Measurements from ENCODE around the gene SRGN.

SRGN gene

DNA sequence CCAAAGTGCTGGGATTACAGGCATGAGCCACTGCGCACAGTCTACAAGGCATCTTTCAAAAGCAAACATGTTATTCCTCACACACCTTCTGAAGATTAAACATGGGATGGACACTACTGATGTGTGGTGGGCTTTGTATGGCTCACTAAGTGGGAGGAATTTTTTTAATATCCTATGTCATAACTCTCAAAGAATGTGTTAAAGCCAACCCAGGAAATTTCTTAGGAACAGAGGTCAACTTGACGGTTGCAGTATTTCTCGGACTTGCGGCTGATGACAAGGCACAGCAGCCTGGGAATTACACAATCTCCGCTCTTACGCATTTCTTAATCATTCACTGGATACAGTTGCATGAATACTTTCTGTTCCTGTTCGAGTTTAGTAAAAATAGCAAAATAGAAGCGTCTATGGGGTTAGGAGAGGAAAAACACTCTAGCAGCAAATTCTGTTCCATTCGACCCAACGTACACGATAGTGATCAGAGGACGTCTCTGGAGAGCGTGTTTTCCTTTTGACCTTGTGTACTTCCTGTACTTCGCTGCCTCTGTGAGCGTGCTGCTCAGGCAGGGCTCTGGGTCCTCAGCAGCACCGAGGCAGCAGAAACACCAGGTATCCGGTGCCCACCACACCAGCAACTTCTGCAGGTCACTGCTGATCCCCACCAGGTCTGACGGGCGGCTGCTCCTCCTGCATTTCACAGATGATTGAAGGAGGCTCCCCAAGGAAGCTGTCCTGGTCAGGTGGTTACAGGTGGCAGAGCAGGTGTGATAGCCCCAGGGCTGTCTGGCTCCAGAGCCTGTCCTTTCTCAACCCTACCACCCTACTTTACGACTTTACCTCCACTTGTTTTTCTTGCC, 26.4 kb upstream of the SRGN start:
- no peak for DNase-seq

DNA sequence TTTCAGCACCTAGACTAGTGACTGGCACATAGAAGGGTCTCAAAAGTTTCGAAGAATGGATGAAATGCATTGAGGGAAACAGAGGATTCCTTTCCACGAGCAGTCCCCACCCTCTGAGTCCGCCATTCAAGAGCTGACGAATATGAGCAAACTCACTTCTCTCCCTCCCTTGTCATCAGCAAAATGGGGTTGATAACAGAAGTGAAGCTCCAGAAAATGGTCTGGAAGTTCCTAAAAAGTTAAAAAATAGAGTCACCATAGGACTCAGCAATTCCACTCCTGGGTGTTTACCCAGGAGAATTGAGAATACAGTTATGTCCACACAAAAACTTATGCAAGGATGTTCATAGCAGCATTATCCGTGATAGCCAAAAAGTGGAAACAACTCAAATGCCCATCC, 25.0 kb upstream of the SRGN start:
- no peak for DNase-seq

DNA sequence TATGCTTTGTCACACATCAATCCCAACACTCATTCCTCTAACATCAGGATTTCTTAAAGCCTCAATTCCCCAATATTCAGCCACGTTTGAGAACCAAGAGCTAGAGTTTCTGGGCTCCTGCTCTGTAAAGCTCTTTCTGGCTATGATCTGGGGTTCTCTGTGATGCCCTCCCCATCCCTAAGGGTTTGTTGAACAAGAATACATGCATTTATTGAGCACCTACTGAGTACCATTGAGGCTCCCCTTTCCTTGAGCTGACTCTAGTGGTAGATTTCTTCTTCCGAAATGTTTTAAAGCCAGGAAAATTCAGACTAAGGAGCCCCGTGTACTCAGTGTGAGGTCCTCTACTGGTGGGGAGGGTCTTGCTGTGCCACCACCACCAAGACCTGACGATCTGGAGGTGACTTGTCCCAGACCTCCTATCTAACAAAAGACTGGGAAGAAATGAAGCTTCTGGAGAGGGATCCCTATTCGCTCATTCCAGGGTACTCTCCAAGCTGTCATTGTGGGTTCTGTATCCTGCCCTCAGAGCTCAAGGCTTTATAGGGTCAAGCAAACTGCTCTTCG, 23.1 kb upstream of the SRGN start:
- DNase-seq: no peak

DNA sequence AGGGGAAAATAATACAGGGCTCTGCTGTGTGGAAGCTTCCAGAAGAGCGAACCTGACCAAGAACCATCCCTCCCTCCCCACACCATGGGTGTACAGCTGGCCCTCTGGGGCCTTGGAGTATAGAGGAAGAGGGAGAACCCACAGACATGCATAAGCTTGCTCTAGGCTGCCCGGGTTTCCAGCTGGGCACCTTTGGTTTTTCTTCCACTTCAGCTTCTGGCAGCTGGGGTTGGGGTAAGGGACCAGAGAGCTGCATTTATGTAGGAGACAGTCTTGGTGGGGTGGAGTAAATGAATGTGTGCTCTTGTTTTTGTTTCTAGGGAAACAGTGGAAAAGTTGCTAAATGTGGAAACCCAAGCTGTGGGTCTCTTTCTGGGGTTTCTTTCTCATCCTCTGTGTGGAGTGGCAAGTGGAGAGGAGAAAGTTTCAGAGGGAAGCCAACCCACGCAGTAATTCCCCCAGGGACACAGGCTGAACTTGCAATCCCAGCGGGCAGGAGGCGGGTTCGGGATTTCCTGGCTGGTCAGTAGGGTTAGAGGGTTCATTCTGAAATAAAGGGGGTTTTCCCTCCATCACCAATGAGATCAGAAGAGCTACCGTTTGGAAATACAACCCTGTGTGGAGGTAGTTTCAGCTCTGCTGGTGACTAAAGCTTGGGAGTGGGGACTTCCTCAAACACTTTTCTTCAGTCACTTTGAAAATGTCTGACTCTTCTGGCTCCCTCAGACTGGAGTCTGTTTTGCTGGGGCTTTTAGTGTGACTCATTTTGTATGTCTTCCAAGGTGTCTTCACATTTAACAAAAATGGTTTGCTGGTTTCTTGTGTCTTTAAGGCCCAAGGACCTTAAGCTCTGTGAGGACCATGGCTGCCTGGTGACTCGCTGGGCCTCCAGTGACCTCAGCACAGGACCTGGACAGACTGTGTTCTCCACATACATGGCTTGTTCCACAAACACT, 22.2 kb upstream of the SRGN start:
- DNase-seq: no peak

DNA sequence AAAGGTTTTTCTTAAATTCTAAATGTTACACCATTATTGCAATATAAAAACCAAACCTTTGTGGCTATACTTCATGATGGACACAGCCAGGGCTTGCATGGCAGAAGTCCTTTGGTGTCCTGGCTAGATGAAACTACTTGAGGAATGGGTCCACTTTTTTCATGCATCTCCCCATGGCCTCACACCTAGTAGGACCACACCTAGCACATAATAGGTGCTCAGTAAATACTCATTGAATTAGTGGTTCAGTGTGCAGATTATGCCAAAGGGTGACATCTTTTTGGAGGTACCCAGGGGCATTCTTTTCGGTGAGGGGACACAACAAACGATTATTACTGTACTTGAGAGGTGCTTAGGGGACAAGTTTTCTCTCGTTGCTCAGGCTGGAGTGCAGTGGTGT, 20.7 kb upstream of the SRGN start:
- DNase-seq: no peak

DNA sequence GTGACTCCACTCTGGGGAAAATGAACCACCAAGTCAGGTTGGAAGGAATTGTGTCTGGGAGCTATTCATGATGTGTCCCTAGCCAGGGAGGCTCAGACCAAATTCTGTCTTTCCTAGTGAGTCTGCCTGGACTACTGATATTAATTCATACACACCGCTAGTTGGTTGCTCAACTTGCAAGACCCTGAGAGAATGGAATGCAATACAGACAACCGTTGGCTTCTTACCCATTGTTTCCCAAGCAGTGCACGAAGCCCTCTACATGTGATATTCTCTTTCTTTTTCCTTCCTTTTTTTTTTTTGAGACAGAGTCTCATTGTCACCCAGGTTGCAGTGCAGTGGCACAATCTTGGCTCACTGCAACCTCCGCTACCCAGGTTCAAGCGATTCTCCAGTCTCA, 19.4 kb upstream of the SRGN start:
- no peak for DNase-seq

DNA sequence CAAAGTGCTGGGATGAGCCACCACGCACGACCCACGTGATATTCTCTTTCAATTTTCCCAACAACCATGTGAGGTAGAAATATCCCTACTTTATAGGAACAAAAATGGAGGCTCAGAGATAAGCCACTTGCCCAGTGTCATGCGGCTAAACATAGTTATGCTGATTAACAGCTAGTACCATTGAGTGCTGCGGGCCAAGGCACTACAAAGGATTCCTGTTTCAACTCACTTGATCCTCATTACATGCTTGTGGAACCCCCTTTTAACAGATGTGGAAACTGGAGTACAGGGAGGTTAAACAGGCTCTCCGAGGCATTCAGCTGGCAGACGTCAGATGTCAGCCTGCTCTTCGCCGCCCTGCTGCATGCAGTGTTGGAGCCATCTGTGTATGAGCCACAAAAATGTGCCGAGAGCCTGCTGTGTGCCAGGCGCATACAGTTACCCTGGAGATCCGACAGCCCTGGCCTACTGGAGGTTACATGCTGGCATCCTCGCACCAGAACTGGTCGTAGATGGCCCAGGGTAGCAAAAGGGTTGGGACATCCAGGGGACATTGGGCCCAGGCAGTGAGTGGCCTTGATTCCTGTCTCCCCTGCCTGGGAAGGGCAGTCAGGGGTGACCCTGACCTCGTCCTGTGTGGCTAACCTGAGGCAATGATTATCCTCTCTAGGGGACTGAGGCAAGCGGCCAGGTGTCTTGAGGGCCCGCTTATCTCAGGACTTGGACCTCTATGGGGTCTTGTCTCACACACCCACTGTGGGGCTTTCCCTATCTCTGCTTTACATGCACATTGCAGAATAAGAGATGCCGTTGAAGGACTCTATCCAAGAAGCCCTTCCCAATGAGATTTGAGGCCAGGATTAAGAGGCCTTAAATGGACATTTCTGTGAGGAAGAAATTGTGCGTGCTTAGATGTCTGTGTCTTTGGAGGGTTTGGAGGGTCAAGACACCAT, 18.5 kb upstream of the SRGN start:
- no peak for DNase-seq

DNA sequence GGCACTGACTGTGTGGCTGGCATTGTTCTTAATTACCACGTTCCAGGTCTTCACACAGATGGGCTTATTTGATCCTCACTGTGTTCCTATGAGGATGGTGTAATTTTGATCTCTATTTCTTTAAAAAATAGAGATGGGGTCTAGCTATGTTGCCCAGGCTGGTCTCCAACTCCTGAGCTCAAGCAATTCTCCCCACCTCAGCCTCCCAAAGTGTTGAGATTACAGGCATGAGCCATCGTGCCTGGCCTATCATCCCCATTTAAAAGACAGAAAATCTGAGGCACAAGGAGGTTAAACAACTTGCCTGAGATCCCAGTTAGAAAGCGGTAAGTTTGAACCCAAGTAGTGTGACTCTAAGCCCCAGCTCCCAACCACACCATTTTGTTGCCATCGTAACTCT, 17.0 kb upstream of the SRGN start:
- no peak for DNase-seq

DNA sequence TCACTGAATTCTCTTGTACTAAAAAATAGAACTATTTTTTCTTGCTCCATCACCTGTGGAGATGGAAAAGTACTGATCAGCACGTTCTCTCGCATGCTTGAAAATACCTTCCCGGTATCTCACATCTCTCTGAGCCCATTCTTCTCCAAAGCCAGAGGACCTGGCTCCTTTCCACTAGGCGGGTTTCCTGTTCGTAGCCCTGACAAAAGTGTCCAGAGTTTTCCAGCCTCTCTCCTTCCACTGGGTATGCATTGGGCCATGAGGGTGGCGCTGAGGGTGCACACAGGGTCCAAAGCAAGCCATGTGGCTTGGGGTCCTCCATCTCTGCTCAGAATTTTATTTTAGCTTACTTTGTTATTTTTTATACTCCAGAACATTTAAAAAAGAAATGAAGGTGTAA, 16.3 kb upstream of the SRGN start:
- DNase-seq: no peak

DNA sequence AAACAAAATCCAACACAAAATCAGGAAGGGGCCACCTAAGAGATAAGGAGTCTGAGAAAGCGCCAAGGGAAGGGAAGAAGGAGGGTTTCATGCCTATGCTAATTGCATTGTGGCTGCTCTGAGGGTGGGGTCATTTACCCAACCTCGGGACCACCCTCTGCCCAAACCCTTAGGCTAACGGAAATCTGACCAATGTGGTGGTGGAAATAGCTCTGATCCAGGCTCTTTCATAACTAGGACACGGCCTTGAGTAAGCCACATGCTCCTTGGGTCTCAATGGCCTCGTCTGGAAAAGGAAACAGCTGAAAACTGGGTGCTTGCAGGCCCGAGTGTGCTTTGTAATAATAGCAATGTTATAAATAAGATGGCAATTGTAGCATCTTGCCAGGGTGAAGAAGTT, 14.9 kb upstream of the SRGN start:
- DNase-seq: no peak

DNA sequence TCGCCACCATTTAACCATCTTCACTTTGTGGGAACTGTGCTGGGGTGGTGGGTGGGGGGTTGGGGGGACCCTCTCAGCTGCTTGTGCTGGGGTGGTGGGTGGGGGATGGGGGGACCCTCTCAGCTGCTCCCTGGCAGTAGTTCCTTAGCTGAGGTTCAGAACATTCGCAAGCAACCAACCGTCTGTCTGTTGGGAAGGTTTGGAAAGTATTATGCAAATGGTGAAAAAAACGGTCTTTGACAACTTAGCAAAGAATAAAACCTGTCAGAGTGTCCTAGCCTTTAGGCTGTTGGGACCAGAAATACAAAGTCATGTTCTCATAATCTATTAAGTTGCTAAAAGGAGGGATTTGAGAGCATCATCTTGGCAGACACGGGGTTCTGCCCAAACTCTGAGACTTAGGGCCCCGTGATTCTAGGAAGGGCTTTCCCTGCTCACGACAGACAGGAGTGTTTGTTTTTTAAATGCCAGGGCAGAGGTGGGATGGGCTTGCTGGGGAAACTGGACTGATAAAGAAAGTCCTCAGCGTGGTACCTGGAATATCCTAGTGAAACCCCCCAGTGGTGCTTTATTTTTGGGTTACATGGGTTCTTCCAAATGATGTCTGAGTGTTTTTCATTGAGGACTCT, 14.1 kb upstream of the SRGN start:
- DNase-seq: no peak

DNA sequence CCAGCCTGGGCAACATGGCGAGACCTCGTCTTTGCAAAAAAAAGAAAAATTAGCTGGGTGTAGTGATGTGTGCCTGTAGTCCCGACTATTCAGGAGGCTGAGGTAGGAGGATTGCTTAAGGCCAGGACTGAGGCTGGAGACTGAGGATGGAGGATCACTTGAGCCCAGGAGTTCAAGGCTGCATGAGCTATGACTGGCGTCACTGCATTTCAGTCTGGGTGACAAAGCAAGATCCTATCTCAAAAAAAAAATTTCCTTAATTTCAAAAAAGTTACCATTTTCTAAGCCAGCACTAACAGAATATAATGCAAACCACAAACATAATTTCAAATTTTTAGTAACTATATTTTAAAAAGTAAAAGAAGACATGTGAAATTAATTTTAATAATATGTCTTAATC, 13.4 kb upstream of the SRGN start:
- DNase-seq: no peak

DNA sequence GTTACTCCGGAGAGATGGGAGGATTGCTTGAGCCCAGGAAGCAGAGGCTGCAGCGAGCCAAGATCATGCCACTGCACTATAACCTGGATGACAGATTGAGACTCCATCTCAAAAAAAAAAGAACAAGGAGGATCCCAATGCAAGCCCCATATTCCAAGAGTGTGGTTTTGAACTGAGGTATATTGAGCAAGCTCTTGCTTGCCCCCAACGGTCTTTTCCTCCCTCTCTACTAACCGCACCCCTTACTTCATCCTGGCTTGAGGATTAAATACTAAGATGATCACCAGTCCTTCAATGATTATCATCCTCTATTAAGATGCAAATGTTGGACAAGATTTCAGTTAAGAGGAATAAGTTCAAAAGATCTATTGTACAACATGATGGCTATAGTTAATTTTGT, 12.5 kb upstream of the SRGN start:
- DNase-seq: no peak

DNA sequence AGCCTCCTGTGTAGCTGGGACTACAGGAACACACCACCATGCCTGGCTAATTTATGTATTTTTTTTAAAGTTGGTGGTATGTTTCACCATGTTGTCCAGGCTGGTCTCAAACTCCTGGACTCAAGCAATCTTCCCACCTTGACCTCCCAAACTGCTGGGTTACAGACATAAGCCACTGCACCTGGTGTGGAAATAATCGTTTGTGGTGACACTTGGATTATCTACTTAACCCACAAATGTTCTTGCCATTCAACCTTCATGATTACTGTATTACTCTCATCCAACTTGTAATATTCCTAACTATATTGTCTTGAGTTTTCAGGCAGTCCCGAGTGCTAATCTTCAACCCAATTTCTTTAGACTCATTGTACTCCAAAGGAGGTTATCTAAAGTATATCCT, 9.6 kb upstream of the SRGN start:
- DNase-seq: no peak

DNA sequence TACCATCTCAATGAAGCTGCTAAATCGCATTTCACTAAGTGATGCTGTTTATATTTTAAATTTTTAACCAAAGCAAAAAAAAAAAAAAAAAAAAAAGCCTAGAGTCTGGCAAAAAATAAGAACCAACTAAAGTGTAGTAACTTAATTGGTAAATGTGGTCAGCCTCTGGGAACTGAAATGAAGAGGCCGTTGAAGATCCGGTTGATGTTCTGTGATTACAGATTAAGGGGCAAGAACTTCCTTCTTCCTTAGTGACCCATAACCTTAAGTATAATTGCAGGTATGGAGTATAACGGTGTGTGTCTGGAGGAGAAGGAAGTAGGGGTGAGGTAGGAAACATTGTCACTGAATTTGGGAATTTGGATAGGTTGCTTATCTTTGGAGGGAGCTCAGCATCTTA, 7.7 kb upstream of the SRGN start:
- DNase-seq: no peak

DNA sequence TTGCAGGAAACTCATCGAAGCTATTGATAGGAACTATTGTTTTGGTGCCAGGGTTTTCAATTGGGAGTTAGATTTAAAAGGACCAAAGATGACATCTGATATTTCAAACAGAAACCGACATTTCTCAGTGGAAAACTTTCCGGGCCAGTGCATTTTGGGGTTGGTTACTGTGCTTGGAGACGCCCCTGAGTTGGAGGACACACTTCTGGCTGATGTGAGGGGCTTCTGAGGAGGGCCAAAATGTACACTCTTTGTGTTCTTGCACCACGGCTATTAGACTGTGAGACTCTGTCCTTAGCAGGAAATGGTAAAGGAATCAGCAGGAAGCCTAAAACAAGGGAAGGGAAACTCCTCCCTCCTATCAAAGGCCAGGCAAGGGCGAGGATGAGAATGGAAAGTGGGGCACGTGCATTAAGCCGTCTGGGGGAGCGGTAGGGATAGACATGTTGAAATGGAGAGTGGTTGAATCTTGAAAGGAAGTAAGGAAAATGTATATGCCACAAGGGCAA, 1.8 kb upstream of the SRGN start:
- no peak for DNase-seq

DNA sequence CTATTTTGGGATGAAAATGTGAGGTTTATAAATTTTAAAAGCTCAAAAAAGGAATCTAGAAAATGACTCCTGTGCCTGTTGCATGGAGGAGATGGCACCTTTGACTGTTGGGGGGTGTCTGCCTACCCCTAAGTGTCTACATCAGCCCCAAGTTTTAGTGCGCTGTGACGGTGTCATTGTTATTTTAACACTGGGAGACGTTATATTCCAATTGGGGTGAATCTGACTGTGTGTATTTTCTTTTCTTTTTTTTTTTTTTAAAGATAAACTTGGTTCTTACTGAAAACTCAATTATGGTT, 517 bp downstream of the SRGN start:
- no peak for DNase-seq

DNA sequence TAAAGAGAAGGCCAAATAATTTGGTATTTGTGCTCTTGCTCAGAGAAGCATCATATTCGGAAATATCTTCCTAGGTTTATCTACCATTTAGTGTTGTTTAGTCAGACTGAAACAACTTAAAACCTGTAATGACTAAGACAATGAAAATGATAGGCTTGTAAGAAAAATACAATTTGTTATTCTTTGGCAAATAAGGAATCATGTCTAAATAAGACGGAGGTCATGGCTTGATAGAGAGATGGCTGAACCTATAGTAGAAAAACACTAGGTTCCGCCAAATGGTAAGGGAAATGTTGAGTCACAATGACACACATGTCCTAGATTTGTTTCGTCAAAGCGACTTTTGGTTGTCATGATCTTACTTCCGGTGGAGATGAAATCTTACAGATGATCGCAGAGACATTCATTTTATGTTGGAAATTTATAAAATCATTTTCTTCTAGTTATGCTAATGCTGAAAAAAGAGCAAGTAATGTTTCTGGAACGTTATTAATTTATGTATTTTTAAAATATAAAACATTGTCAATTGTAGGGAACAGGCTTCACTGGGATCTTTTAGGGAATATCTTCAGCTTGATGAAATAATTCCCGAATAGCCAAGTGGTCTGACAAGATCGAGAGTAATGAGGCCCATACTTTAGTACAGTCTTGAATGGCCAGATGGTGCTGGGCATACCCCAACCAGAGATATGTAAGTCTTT, 1.0 kb downstream of the SRGN start:
- no peak for DNase-seq

DNA sequence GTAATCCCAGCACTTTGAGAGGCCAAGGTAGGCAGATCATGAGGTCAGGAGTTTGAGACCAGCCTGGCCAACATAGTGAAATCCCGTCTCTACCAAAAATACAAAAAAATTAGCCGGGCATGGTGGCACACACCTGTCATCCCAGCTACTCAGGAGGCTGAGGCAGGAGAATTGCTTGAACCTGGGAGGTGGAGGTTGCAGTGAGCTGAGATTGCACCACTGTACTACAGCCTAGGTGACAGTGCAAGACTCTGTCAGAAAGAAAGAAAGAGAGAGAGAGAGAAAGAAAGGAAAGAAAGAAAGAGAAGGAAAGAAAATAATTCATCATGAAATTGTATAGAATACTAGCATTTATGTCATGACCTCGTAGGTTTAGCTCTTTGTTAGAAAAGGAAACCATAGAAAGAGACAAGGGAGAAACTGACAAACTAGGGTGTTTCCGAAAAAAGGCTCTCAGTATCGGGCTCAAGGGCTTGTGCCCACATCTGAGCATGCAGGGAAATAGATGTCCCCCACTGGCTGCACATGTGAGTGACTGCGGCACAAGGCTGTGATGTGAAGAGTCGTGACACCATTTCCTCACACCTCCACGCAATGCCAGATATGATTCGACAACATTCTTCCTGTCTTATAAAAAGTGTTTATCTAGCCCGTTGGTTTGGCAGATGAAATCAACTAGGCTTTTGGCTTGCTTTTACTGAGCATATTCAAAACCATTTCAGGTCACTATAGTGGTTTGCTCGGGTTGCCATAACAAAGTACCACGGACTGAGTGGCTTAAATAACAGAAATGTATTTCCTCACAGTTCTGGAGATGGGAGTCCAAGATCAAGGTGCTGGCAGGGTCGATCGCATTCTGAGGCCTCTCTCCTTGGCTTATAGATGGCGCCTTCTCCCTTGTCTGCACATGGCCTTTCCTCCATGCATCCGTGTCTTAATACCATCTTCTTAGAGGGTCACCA, 2.0 kb downstream of the SRGN start:
- DNase-seq: peak; percentile 64

DNA sequence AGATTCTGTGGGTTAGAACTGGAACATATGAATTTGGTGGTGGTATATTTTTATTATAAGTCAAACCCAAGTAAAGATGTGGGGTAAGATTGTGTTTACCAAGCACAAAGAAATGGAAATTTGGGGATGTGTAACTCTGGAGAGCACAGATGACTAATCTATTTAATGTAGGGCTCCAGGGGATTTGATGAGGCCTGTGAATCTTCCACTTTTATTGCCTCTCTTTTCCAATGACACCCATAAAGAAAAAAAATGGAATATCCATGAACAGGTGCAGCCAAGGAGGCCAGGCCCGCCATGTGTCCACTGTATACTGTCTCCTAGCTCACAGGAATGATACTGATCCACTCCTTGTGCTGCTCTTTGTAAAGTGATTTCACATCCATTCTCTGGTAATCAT, 2.8 kb downstream of the SRGN start:
- no peak for DNase-seq

Measured in T-helper 9 cell (primary cell).